Prostate gland (tissue), 2 donors: Measurements from ENCODE around the gene VWA3A. TPM values are rescaled to one million over a fixed set of nuclear protein-coding genes. Genes with fewer than 3 reads are reported as not detected.
"Not testable (repeated sequence)": the region's sequence is repeated elsewhere in the genome, so short reads cannot be mapped to it uniquely, and the experiment has no call there.

Experiments
- DNase-seq: peaks from one replicate; pipeline ENCODE4 v3.0.0-alpha.2; 2019; ENCODE audit warnings: low spot score
- H3K27ac ChIP-seq, 2 donors: fragments of 200-600 bp; sonication (generic); 2 replicates each; pipeline ENCODE4 v1.5.1; 2017 to 2019
- H3K27me3 ChIP-seq: fragments of 200-600 bp; sonication (generic); replicated peaks from 2 replicates; pipeline ENCODE4 v1.5.1; 2019; ENCODE audit not compliant: insufficient read depth
- H3K36me3 ChIP-seq, 2 donors: fragments of 200-600 bp; sonication (generic); 1 replicate in 1 of 2; 2 replicates in 1 of 2; pipeline versions ENCODE4 v1.5.1 to v1.8.1; 2017 to 2019
- H3K4me1 ChIP-seq: fragments of 200-600 bp; sonication (generic); replicated peaks from 2 replicates; pipeline ENCODE4 v1.5.1; 2019
- H3K4me3 ChIP-seq, 2 donors: fragments of 200-600 bp; sonication (generic); 2 replicates each; pipeline ENCODE4 v1.5.1; 2017 to 2019
- H3K9me3 ChIP-seq: fragments of 200-600 bp; sonication (generic); 2 replicates; pipeline ENCODE4 v1.5.1; 2017
- CTCF ChIP-seq, 4 experiments: fragments of 200-600 bp in 2 of 4; fragments of 450-650 bp in 2 of 4; sonication (generic) in 2 of 4; IDR thresholded peaks; 1 replicate in 3 of 4; 2 replicates in 1 of 4; pipeline ENCODE4 v1.5.1; 2016 to 2019; ENCODE audit warnings: antibody characterized with exemption in 4 of 4, mild to moderate bottlenecking in 2 of 4, moderate library complexity in 2 of 4
- POLR2A ChIP-seq: fragments of 450-650 bp; IDR thresholded peaks from one replicate; pipeline ENCODE4 v1.6.1; 2016; ENCODE audit warnings: antibody characterized with exemption, mild to moderate bottlenecking
- POLR2AphosphoS5 ChIP-seq: sonication (generic); formaldehyde crosslinking; IDR thresholded peaks from one replicate; pipeline ENCODE4 v1.6.1; 2017; ENCODE audit warnings: antibody characterized with exemption
- WGBS: methylation state at CpG from one replicate; pipeline ENCODE4 v1.1.5; 2018; 5-methylcytosine and 5-hydroxymethylcytosine counted together
- intact Hi-C: fragments of 100-400 bp; cut with DNase I; formaldehyde crosslinking; loops from one replicate; pipeline ENCODE4 v1.14.2; 2022
- total RNA-seq, 2 donors: library from RNA; depleted of rRNA; stranded (reverse); fragments of >200 nt; gene quantifications; one replicate each; pipeline ENCODE4 v1.1.0, GENCODE V29; 2016

VWA3A gene
- total RNA-seq, 2 donors from 2014 or later = 0.41 to 2.5 TPM

- DNase-seq = no peak
- no peak for TF ChIP-seq CTCF (IDR thresholded peaks at IDR 0.05)
- no peak for TF ChIP-seq POLR2AphosphoS5
- TF ChIP-seq POLR2A = no peak
- Histone ChIP-seq H3K4me1 (no peaks in the 10 kb centered on the region), H3K4me3 (no peak overlapping the region), H3K36me3 (no peaks in the 10 kb centered on the region), H3K27me3 (no peaks in the 10 kb centered on the region), H3K9me3 (no peaks in the 10 kb centered on the region), H3K27ac (no peak overlapping the region)
- intact Hi-C loops = no loop called here
- WGBS = 94% methylated on average over 14 of the region's 16 CpGs
Measured at GRCh38 chr16:22165508-22166285, 73.4 kb downstream of the VWA3A start.

GRCh38 chr16:22171953-22172352 lies 79.6 kb downstream of the VWA3A start:
- no peaks in the 10 kb centered on the region for H3K36me3 ChIP-seq
- no peaks in the 10 kb centered on the region for H3K9me3 ChIP-seq
- intact Hi-C loops = no loop called here
- H3K27ac ChIP-seq = no peak overlapping the region
- no peaks in the 10 kb centered on the region for H3K4me1 ChIP-seq
- 98% methylated on average over 5 of the region's 6 CpGs for WGBS
- H3K27me3 ChIP-seq = no peaks in the 10 kb centered on the region
- TF ChIP-seq CTCF (IDR thresholded peaks at IDR 0.05) = no peak
- TF ChIP-seq POLR2AphosphoS5 = no peak
- TF ChIP-seq POLR2A = no peak
- H3K4me3 ChIP-seq = no peak overlapping the region
- DNase-seq = no peak

GRCh38 chr16:22172642-22173041 lies 80.3 kb downstream of the VWA3A start:
- 92% methylated on average over 1 of the region's 1 CpG for WGBS
- DNase-seq, intact Hi-C loops, H3K27me3 ChIP-seq, H3K4me3 ChIP-seq, H3K4me1 ChIP-seq, H3K9me3 ChIP-seq, H3K27ac ChIP-seq, H3K36me3 ChIP-seq: not testable (repeated sequence)

- no peaks in the 10 kb centered on the region for H3K27me3 ChIP-seq
- H3K4me3 ChIP-seq = no peak overlapping the region
- no peak for DNase-seq
- no peak overlapping the region for H3K27ac ChIP-seq
- intact Hi-C loops = no loop called here
- H3K9me3 ChIP-seq = no peaks in the 10 kb centered on the region
- TF ChIP-seq POLR2A (no peak), POLR2AphosphoS5 (no peak), CTCF (IDR thresholded peaks at IDR 0.05) (no peak)
- H3K4me1 ChIP-seq = no peaks in the 10 kb centered on the region
- 69% methylated on average over 9 of the region's 9 CpGs for WGBS
- no peaks in the 10 kb centered on the region for H3K36me3 ChIP-seq
Measured at GRCh38 chr16:22174642-22175041, 82.3 kb downstream of the VWA3A start.

DNA sequence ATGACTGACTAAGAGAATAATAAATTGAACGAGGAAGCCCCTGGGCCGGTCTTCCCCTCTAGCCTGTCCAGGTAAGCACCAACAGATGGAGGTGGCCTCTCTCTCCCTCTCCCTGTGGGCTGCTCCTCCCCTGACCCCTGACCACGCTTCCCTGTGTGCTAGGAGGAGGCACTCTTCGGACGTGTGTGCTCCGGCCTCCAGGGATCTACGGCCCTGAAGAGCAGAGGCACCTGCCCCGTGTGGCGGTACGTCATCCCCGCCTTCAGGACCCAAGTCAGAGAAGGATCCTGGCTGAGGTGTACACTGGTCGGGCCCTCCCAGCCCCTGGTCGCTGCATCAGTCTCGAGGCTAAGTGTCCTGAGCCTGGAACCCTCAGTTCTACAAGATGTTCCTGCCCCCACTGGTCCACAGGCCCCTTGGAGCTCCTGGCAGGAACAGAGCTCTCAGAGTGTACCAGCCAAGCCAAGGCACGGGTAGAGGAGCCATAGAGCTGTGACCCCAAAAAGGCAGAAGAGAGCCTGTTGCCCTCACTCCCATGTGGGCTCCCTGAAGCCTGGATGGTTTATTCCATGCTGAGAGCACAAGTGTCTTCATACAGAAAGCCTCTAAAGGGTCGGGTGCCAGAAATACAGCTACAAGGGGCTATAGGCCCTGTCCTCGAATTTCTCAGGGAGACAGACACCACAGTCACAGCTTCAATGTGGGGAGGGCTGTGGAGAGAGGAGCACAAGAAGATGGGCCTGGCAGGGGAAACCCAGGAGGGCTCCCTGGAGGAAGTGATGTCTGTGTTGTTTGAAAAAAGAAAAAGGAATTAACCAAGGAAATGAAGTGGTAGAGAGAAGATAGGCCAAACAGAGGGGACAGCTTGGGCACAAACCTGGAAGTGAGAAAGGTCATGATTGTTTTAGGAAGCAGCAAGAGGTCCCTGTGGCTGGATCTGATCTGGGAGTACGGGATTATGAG lies 85.9 kb downstream of the VWA3A start:
- Histone ChIP-seq H3K27ac (no peak overlapping the region), H3K36me3 (no peaks in the 10 kb centered on the region), H3K4me1 (no peaks in the 10 kb centered on the region), H3K27me3 (no peaks in the 10 kb centered on the region), H3K4me3 (no peak overlapping the region), H3K9me3 (no peaks in the 10 kb centered on the region)
- intact Hi-C loops = no loop called here
- DNase-seq = no peak
- no peak for TF ChIP-seq POLR2AphosphoS5
- TF ChIP-seq POLR2A = no peak
- no peak for TF ChIP-seq CTCF (IDR thresholded peaks at IDR 0.05)
- 73% methylated on average over 18 of the region's 18 CpGs for WGBS
